H1 (cell line): ENCODE measurements around the gene COL16A1.

Source experiments
- CTCF ChIP-seq, 3 experiments: IDR thresholded peaks; 1 replicate in 2 of 3; 2 replicates in 1 of 3; pipeline versions ENCODE4 v1.5.1 to v1.6.1; 2011; ENCODE audit warnings: low read length in 3 of 3, mild to moderate bottlenecking in 3 of 3, inconsistent platforms in 2 of 3, low read depth in 1 of 3, moderate library complexity in 1 of 3; ENCODE audit not compliant: insufficient read depth in 1 of 3; ENCODE audit errors: control extremely low read depth in 1 of 3
- EZH2 ChIP-seq: fragments of 200-600 bp; sonication (generic); IDR thresholded peaks from 2 replicates; pipeline ENCODE4 v1.7.1; 2012; ENCODE audit warnings: low read depth, mild to moderate bottlenecking, moderate library complexity, low read length, inconsistent platforms; ENCODE audit not compliant: severe bottlenecking
- GABPA ChIP-seq: IDR thresholded peaks from 2 replicates; pipeline ENCODE4 v1.6.1; 2011; ENCODE audit warnings: mild to moderate bottlenecking, low read length, moderate library complexity, borderline replicate concordance; ENCODE audit not compliant: insufficient read depth
- JUND ChIP-seq: IDR thresholded peaks from 2 replicates; pipeline ENCODE4 v1.6.1; 2011; ENCODE audit warnings: mild to moderate bottlenecking, improper control_type of control experiment, low read length
- MAX ChIP-seq: IDR thresholded peaks from 2 replicates; pipeline ENCODE4 v1.6.1; 2012; ENCODE audit warnings: inconsistent platforms
- POLR2A ChIP-seq, 2 experiments: IDR thresholded peaks; 1 replicate in 1 of 2; 2 replicates in 1 of 2; pipeline ENCODE4 v1.6.1; 2011; ENCODE audit warnings: low read depth in 2 of 2, low read length in 2 of 2, mild to moderate bottlenecking in 2 of 2; ENCODE audit errors: control extremely low read depth in 1 of 2
- POLR2AphosphoS5 ChIP-seq: IDR thresholded peaks from 2 replicates; pipeline ENCODE4 v1.6.1; 2011; ENCODE audit warnings: low read depth, low read length
- SP2 ChIP-seq: IDR thresholded peaks from 2 replicates; pipeline ENCODE4 v1.6.1; 2012; ENCODE audit warnings: mild to moderate bottlenecking, low read length, inconsistent platforms
- TAF1 ChIP-seq: IDR thresholded peaks from 2 replicates; pipeline ENCODE4 v1.6.1; 2011; ENCODE audit warnings: mild to moderate bottlenecking, low read depth, low read length
- ZNF274 ChIP-seq: IDR thresholded peaks from 2 replicates; pipeline ENCODE4 v1.7.0; 2012; ENCODE audit warnings: low read length, borderline replicate concordance; ENCODE audit errors: extremely low read depth
- TF ChIP-seq, protein P1 (sequence below): IDR thresholded peaks from 2 replicates; pipeline ENCODE4 v1.6.1; 2012; ENCODE audit warnings: inconsistent platforms

GRCh38 chr1:31677401-31677800, 26.4 kb downstream of the COL16A1 start:
- TF ChIP-seq POLR2A (IDR thresholded peaks at IDR 0.05; ENCODE audit: control extremely low read depth in 1 of 2, low read depth in 2 of 2, low read length in 2 of 2) (no peak), MAX (no peak), GABPA (no peak), CTCF (IDR thresholded peaks at IDR 0.05; ENCODE audit: control extremely low read depth in 1 of 3, insufficient read depth in 1 of 3, low read depth in 1 of 3, low read length in 3 of 3) (no peak), ZNF274 (no peak), TAF1 (no peak), JUND (no peak), SP2 (no peak), EZH2 (no peak), POLR2AphosphoS5 (no peak)
- TF ChIP-seq, protein P1, sequence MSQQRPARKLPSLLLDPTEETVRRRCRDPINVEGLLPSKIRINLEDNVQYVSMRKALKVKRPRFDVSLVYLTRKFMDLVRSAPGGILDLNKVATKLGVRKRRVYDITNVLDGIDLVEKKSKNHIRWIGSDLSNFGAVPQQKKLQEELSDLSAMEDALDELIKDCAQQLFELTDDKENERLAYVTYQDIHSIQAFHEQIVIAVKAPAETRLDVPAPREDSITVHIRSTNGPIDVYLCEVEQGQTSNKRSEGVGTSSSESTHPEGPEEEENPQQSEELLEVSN: no peak
